ENCODE data around the gene SCAANT1.

Gene SCAANT1

GRCh38 chr3:63911873-63912767, at the start of gene SCAANT1:
Gene SCAANT1, minus strand, starts transcription at chr3:63912383.
- peak; percentile 78 to 90 (median 80) for DNase-seq

GRCh38 chr3:63961891-63962290, 49.7 kb upstream of the SCAANT1 start:
- peak in 3 of 6 experiments; percentile 38 to 72 (median 67) for DNase-seq

DNA sequence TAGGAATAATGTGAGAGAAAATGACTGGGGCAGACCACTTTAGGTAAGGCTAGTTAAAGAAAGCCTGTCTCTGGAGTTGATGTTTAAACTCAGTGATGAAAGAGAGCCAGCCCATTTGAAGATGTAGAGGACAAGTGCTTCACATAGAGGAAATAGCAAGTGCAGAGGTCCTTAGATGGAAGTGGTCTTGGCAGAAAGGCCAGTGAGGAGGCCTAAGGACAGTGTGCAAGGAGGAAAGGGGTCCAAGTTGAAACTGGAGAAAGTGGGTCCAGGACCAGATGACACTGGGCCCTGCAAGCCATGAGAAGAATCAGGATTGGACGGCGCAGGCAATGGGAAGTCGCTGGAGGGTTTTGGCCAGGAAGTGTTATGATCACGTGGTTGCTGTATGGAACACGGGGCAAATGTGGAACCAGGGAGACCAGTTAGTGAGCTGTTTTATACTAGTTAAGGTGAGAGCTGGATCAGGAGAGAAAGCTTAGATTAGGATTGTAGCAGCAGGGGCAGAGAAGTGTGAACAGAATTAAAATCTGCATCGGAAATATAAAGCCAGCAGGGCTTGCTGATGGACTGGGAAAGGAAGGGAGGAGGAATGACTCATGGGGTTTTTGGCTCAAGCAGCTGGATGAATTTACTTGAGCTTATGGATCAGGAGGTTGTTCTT, 48.0 kb upstream of the SCAANT1 start:
- peak in 1 of 6 experiments; percentile 4 for DNase-seq

DNA sequence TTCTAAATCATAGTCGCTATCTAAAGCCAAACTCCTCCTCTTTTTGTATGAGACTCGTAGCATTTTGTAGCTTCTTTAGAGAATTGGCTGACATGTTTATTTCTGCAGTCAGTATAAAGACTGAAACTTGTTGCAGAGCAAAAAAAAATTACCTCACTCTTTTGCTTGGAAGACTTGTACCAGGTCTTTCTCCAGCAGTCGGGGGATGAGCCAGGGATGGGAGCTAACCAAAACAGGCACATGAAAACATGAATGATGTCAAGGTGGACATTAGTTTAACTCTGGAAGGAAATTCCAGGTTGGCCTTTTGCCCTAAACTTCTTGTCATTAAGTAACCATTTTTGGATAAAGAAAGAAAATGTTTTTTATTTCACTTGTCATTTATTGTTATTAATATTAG, 47.0 kb upstream of the SCAANT1 start:
- DNase-seq = no peak

GRCh38 chr3:63955830-63956545, 43.8 kb upstream of the SCAANT1 start:
- DNase-seq = no peak

- DNase-seq = no peak
Observed at GRCh38 chr3:63955036-63955650, 43.0 kb upstream of the SCAANT1 start.

GRCh38 chr3:63954182-63954581, 42.0 kb upstream of the SCAANT1 start:
- no peak for DNase-seq

DNA sequence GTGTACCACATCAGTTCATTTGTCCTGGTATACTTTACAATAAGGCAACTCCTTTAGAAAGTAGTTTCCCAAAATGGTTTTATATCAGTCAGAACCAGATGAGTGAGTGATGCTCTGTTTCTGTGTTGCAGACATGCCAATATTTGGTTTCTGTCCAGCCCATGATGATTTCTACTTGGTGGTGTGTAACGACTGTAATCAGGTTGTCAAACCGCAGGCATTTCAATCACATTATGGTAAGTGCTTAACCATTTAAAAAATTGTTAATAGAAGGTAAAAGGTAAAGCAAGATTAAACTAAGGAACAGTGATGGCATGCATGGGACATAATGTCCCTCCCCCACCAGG, 40.0 kb upstream of the SCAANT1 start:
- no peak for DNase-seq

GRCh38 chr3:63951492-63952247, 39.5 kb upstream of the SCAANT1 start:
- no peak for DNase-seq

DNA sequence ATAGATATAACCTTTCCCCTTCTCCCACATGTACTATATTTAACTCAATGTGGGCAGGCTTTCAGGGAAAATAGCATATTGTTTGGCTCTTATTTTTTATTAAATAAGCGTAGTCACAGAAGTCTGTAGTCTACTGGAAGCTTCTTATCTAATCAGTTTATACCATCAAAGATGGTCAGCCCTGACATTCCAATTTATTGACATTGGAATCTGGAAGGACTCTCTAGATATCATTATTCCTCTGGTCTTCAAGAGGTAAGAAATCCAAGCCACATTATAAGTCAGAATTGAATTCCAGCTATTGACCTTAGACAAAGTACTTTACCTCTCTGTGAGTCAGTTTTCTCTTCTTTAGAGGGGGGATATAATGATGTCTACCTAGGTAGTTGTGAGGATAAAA, 38.5 kb upstream of the SCAANT1 start:
- DNase-seq = no peak

- no peak for DNase-seq
Observed at GRCh38 chr3:63949005-63949404, 36.8 kb upstream of the SCAANT1 start.

- DNase-seq = no peak
Observed at GRCh38 chr3:63947594-63947993, 35.4 kb upstream of the SCAANT1 start.

GRCh38 chr3:63946753-63947152, 34.6 kb upstream of the SCAANT1 start:
- no peak for DNase-seq

DNA sequence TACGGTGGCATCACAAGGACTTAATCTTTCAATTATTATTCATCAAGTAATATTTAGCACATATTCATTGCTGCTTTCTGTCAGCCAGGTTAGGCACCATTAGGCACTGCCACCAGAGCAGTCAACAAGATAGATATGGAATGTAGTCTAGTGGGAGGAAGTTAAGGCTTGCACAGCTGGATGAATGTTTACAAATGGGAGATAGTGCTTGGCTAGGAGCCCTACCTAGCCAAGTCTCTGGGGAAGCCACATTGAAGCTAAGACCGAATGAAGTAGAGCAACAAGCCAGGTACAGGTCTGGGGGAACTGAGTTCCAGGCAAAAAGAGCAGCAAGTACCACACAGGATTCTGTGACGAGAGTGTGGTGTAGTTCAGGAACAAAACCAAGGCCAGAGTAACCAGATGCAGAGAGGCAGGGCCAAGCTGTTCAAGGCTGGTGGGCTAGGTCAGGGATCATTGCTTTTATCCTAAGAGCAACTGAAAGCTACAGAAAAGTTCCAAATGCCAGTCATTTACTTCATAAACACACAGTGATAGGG, 33.4 kb upstream of the SCAANT1 start:
- DNase-seq = no peak

GRCh38 chr3:63943678-63944077, 31.5 kb upstream of the SCAANT1 start:
- DNase-seq = no peak

DNA sequence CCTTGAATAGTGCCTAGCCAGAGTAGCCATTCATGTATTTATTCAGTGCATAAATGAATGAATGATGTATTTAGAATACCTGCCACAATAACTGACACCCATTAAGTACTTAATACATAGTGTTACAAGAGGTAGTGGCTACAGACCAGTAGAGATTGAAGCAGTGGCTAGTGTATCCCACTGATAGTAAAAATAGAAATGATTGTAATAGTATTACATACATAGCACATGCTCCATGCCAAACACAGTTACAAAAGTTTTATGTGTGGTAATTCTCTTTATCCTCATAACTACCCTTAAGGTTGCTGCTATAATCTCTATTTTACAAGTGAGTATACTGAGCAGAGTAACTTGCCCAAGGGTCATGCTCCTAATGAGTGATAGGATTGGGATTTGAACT, 30.3 kb upstream of the SCAANT1 start:
- no peak for DNase-seq

- DNase-seq = no peak
Observed at GRCh38 chr3:63940389-63940757, 28.2 kb upstream of the SCAANT1 start.

- DNase-seq = no peak
Observed at GRCh38 chr3:63937661-63938651, 25.8 kb upstream of the SCAANT1 start.

- no peak for DNase-seq
Observed at GRCh38 chr3:63936925-63937324, 24.7 kb upstream of the SCAANT1 start.

DNA sequence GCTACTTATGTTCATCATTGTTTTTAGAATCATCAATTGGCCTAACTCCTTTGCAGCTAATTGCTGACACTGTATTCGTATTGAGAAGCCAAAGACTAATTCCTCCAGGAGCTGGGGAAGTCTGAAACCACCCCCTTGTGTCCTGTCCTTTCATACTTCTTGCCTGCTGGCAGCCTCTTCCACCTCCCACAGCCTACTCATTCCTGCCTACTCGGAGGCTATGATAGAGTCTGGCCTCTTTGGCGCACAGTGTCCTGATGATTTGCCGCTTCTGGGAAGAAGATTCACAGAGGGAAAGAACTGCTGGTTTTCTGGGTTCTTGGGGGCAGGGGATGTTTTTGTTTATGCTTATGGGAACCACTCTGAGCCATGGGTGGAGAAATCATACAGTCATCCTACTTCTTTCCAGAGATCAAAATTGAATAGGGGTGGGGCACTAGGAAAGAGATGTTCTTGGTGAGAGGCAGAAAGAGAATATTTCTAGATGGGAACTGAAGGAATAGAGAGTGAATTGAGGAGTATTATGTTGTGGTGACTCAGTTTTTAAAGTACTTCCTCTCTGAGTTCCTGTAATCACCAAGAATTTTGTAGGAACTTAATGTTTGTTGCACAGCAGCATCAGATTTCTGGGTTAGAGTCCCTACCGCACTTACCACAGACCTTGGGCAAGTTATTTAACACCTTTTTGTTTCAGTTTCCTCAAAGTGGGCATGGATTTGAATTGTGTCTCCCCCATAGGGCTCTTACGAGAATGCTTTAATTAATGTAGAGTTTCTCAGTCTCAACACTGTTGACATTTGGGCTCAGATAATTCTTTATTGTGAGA, 22.1 kb upstream of the SCAANT1 start:
- DNase-seq = no peak

Measured in stimulated activated naive CD4-positive, alpha-beta T cell (primary cell).